ENCODE results near the gene ZNF501.

The ZNF501 gene

DNA sequence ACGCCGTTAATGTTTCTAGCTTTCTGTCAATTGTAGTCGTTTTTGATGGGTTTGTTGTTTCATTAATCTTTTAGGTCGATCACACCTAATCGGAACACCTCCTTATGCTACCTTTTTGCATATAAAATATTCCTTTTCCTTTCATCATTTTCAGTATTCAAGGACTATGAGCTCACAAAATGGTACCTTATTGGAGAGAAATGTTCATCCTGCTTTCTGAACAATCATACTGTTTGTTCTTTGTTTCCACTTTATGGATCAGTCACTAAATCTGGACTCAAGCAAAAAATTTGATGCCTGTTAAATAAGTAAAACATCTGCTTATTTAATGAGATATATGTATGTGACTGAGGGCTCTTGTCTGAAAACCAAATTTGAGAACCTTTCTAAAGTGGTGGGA, 33.3 kb downstream of the ZNF501 start:
- ATAC-seq (ENCODE audit: low read depth), result no peak
- Histone ChIP-seq H3K27ac (ENCODE audit: poor library complexity, severe bottlenecking) (peak overlapping the region; percentile 68), H3K9me3 (ENCODE audit: severe bottlenecking) (peaks cover 5% of the 10 kb centered on the region), H3K27me3 (ENCODE audit: insufficient read depth, poor library complexity, severe bottlenecking) (no peaks in the 10 kb centered on the region), H3K4me1 (ENCODE audit: insufficient read depth, poor library complexity, severe bottlenecking) (no peaks in the 10 kb centered on the region), H3K4me3 (ENCODE audit: severe bottlenecking) (peak overlapping the region; percentile 55), H3K36me3 (ENCODE audit: low read depth) (peaks cover 48% of the 10 kb centered on the region)
- TF ChIP-seq, protein P1, sequence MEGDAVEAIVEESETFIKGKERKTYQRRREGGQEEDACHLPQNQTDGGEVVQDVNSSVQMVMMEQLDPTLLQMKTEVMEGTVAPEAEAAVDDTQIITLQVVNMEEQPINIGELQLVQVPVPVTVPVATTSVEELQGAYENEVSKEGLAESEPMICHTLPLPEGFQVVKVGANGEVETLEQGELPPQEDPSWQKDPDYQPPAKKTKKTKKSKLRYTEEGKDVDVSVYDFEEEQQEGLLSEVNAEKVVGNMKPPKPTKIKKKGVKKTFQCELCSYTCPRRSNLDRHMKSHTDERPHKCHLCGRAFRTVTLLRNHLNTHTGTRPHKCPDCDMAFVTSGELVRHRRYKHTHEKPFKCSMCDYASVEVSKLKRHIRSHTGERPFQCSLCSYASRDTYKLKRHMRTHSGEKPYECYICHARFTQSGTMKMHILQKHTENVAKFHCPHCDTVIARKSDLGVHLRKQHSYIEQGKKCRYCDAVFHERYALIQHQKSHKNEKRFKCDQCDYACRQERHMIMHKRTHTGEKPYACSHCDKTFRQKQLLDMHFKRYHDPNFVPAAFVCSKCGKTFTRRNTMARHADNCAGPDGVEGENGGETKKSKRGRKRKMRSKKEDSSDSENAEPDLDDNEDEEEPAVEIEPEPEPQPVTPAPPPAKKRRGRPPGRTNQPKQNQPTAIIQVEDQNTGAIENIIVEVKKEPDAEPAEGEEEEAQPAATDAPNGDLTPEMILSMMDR (IDR thresholded peaks at IDR 0.05; ENCODE audit: poor library complexity, severe bottlenecking), result no peak
- DNase-seq (ENCODE audit: low spot score), result no peak

DNA sequence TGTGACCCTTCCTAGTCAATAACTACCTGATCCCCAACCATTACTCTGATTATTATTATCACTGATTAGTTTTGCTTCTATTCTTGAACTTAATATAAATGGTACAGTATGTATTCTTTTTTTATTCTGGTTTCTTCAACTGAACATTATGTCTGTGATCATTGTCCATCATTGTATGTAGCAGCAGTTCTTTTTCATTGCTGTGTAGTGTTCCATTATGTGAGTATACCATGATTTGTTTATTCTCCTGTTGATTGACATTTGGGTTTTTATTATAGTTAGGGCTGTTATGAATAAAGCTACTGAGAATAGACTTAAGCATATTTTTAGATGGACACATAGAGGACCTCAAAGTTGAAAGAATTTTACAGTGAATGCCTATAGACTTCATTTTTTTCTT, 34.8 kb downstream of the ZNF501 start:
- H3K4me3 ChIP-seq (ENCODE audit: severe bottlenecking), result no peak overlapping the region
- peaks cover 39% of the 10 kb centered on the region for H3K36me3 ChIP-seq (ENCODE audit: low read depth)
- H3K4me1 ChIP-seq (ENCODE audit: insufficient read depth, poor library complexity, severe bottlenecking), result no peaks in the 10 kb centered on the region
- TF ChIP-seq, protein P1 (IDR thresholded peaks at IDR 0.05; ENCODE audit: poor library complexity, severe bottlenecking), result no peak
- peaks cover 5% of the 10 kb centered on the region for H3K9me3 ChIP-seq (ENCODE audit: severe bottlenecking)
- no peak overlapping the region for H3K27ac ChIP-seq (ENCODE audit: poor library complexity, severe bottlenecking)
- no peaks in the 10 kb centered on the region for H3K27me3 ChIP-seq (ENCODE audit: insufficient read depth, poor library complexity, severe bottlenecking)
- DNase-seq (ENCODE audit: low spot score) (no peak), ATAC-seq (ENCODE audit: low read depth) (no peak)

DNA sequence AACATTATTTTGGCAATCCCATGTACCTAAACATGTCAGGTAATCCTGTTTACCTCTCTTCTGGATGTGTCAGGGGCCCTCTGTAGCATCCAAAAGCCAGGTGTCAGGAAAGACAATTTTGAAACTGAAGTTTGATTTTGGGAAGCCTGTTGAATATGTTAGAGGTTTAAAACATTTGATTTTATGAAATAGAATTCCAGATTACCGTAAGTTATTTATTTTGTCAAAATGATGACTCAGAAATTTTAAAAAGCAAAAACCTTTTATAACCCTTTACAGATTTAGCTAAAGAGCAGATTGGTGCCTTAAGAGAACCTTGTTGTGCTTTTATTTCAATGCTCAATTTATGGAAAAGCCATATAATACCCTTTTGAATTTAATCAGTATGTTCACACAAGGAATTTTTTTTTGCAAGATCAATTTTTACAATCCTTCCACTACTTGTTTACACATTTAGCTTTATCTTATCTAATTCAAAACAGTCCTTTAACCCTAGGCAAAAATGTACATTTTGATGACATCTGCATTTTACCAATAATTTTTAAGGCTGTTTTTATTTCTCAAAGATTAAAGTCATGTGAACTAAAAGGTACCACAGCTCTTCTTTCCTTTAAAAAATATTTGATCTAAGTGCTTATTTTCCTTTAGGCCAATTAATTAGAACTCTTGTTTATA, 42.1 kb downstream of the ZNF501 start:
- TF ChIP-seq, protein P1 (IDR thresholded peaks at IDR 0.05; ENCODE audit: poor library complexity, severe bottlenecking), result no peak
- ATAC-seq (ENCODE audit: low read depth) (no peak), DNase-seq (ENCODE audit: low spot score) (no peak)
- Histone ChIP-seq H3K27me3 (ENCODE audit: insufficient read depth, poor library complexity, severe bottlenecking) (no peaks in the 10 kb centered on the region), H3K36me3 (ENCODE audit: low read depth) (peaks cover 55% of the 10 kb centered on the region), H3K27ac (ENCODE audit: poor library complexity, severe bottlenecking) (no peak overlapping the region), H3K4me3 (ENCODE audit: severe bottlenecking) (no peak overlapping the region), H3K9me3 (ENCODE audit: severe bottlenecking) (peaks cover 14% of the 10 kb centered on the region), H3K4me1 (ENCODE audit: insufficient read depth, poor library complexity, severe bottlenecking) (no peaks in the 10 kb centered on the region)

DNA sequence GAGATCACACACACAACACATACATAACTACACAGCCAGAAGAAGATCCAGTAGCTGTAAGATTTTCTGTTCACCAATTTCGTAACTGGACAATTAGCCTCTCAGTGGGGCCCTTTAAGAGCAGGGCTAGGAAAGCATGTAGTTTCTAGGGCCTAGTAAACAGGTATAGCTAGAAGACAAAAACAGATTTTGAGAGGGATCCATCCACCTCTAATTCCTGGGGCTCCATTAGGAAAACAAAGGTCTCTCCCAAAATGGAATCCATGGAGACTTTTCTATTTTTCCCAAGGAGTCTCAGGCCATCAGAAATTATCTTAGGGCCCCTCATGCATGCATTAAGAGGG, 42.6 kb downstream of the ZNF501 start:
- peaks cover 57% of the 10 kb centered on the region for H3K36me3 ChIP-seq (ENCODE audit: low read depth)
- no peak for DNase-seq (ENCODE audit: low spot score)

DNA sequence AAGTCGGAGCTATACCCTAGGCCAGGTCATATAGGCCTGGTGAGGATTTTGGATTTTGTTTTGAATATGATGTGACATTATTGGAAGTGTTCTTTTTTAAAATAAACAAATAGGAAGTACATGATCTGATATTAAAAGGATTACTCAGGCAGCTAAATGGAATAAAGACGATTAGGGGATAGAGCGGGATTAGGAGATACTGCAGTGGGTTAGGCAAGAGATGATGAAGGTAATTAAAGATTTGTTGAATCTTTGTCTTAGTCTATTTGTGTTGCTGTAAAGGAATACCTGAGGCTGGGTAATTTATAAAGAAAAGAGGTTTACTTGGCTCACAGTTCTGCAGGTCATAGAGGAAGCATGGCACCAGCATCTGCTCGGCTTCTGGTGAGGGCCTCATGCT, 53.5 kb downstream of the ZNF501 start:
- H3K4me3 ChIP-seq (ENCODE audit: severe bottlenecking), result no peak overlapping the region
- H3K9me3 ChIP-seq (ENCODE audit: severe bottlenecking), result no peaks in the 10 kb centered on the region
- H3K27me3 ChIP-seq (ENCODE audit: insufficient read depth, poor library complexity, severe bottlenecking), result no peaks in the 10 kb centered on the region
- no peak for ATAC-seq (ENCODE audit: low read depth)
- no peak overlapping the region for H3K27ac ChIP-seq (ENCODE audit: poor library complexity, severe bottlenecking)
- no peaks in the 10 kb centered on the region for H3K4me1 ChIP-seq (ENCODE audit: insufficient read depth, poor library complexity, severe bottlenecking)
- TF ChIP-seq, protein P1 (IDR thresholded peaks at IDR 0.05; ENCODE audit: poor library complexity, severe bottlenecking), result no peak
- no peak for DNase-seq (ENCODE audit: low spot score)
- H3K36me3 ChIP-seq (ENCODE audit: low read depth), result peaks cover 64% of the 10 kb centered on the region

More for the DNA sequence above, 42.6 kb downstream of the ZNF501 start:
- Histone ChIP-seq H3K27me3 (ENCODE audit: insufficient read depth, poor library complexity, severe bottlenecking) (no peaks in the 10 kb centered on the region), H3K27ac (ENCODE audit: poor library complexity, severe bottlenecking) (no peak overlapping the region), H3K9me3 (ENCODE audit: severe bottlenecking) (peaks cover 14% of the 10 kb centered on the region), H3K4me3 (ENCODE audit: severe bottlenecking) (no peak overlapping the region), H3K4me1 (ENCODE audit: insufficient read depth, poor library complexity, severe bottlenecking) (no peaks in the 10 kb centered on the region)
- TF ChIP-seq, protein P1 (IDR thresholded peaks at IDR 0.05; ENCODE audit: poor library complexity, severe bottlenecking), result no peak
- no peak for ATAC-seq (ENCODE audit: low read depth)

Data from RWPE2 (cell line).